Hepatocyte (in vitro differentiated cells): Measurements from ENCODE around the gene AHCTF1. TPM values are rescaled to one million over a fixed set of nuclear protein-coding genes. Genes with fewer than 3 reads are reported as not detected.
"Not testable (repeated sequence)": the region's sequence is repeated elsewhere in the genome, so short reads cannot be mapped to it uniquely, and the experiment has no call there.

Experiments used
- DNase-seq: peaks from one replicate; pipeline ENCODE4 v3.0.0-alpha.2; 2016; ENCODE audit warnings: low spot score
- H2AFZ ChIP-seq: fragments of 200-600 bp; sonication (generic); 2 replicates; pipeline ENCODE4 v1.6.0; 2016; ENCODE audit warnings: antibody characterized with exemption, mild to moderate bottlenecking
- H3K27ac ChIP-seq: fragments of 200-600 bp; sonication (generic); 2 replicates; pipeline ENCODE4 v1.5.1; 2016; ENCODE audit warnings: mild to moderate bottlenecking
- H3K27me3 ChIP-seq: fragments of 200-600 bp; sonication (generic); 2 replicates; pipeline ENCODE4 v1.6.1; 2016
- H3K36me3 ChIP-seq: fragments of 200-600 bp; sonication (generic); replicated peaks from 2 replicates; pipeline ENCODE4 v1.5.1; 2016; ENCODE audit warnings: low read depth; ENCODE audit not compliant: insufficient read depth
- H3K4me1 ChIP-seq: fragments of 200-600 bp; sonication (generic); 2 replicates; pipeline ENCODE4 v1.5.1; 2016; ENCODE audit warnings: mild to moderate bottlenecking, moderate library complexity; ENCODE audit not compliant: insufficient read depth
- H3K4me2 ChIP-seq: fragments of 200-600 bp; sonication (generic); 2 replicates; pipeline ENCODE4 v1.6.0; 2016
- H3K4me3 ChIP-seq: fragments of 200-600 bp; sonication (generic); 2 replicates; pipeline ENCODE4 v1.5.1; 2016; ENCODE audit warnings: mild to moderate bottlenecking
- H3K79me2 ChIP-seq: fragments of 200-600 bp; sonication (generic); 2 replicates; pipeline ENCODE4 v1.6.0; 2017; ENCODE audit warnings: mild to moderate bottlenecking
- H3K9me2 ChIP-seq: fragments of 200-600 bp; sonication (generic); replicated peaks from 2 replicates; pipeline ENCODE4 v1.6.0; 2017; ENCODE audit warnings: mild to moderate bottlenecking; ENCODE audit not compliant: insufficient read depth
- H3K9me3 ChIP-seq: fragments of 200-600 bp; sonication (generic); 2 replicates; pipeline ENCODE4 v1.5.1; 2016; ENCODE audit warnings: low read depth, mild to moderate bottlenecking
- H4K20me1 ChIP-seq: fragments of 200-600 bp; sonication (generic); 2 replicates; pipeline ENCODE4 v1.6.0; 2016; ENCODE audit warnings: mild to moderate bottlenecking; ENCODE audit not compliant: insufficient read depth, poor library complexity, severe bottlenecking
- CTCF ChIP-seq: fragments of 200-600 bp; sonication (generic); IDR thresholded peaks from 2 replicates; pipeline ENCODE4 v1.5.1; 2016; ENCODE audit warnings: antibody characterized with exemption, mild to moderate bottlenecking; ENCODE audit not compliant: poor library complexity
- EZH2 ChIP-seq: fragments of 200-600 bp; sonication (generic); IDR thresholded peaks from 2 replicates; pipeline ENCODE4 v1.6.1; 2016; ENCODE audit warnings: antibody characterized with exemption, mild to moderate bottlenecking, borderline replicate concordance
- EZH2phosphoT487 ChIP-seq: fragments of 200-600 bp; sonication (generic); IDR thresholded peaks from one replicate; pipeline ENCODE4 v1.6.1; 2018; ENCODE audit warnings: antibody characterized with exemption, mild to moderate bottlenecking, low read depth, moderate library complexity; ENCODE audit not compliant: unreplicated experiment, severe bottlenecking
- WGBS: methylation state at CpG from one replicate; pipeline ENCODE4 v1.1.6; 2016; ENCODE audit warnings: low lambda C conversion rate; ENCODE audit errors: missing lambda C conversion rate; 5-methylcytosine and 5-hydroxymethylcytosine counted together
- polyA plus RNA-seq: library from polyadenylated mRNA; unstranded; fragments of >200 nt; fragmentation: Nextera tagmentation; extraction: Ambion mirVana; gene quantifications from 2 replicates; pipeline ENCODE4 v1.2.1, GENCODE V29; 2016
- total RNA-seq: library from RNA; depleted of rRNA; stranded (reverse); fragments of >200 nt; gene quantifications from 2 replicates; pipeline ENCODE4 v1.2.3, GENCODE V29; 2014

The AHCTF1 gene
- total and polyA plus RNA-seq, 2 experiments from 2014 or later = 9.7 to 36.4 TPM

DNA sequence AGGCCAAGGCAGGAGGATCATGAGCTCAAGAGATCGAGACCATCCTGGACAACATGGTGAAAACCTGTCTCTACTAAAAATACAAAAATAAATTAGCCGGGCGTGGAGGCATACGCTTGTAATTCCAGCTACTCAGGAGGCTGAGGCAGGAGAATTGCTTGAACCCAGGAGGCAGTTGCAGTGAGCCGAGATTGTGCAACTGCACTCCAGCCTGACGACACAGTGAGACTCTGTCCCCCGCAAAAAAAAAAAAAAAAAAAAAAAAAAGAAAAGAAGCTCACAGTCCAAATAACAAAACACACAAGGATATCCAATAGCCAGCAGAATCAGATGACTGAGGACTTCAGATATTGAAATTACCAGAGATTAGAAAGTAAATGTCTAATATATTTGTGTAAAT, 11.8 kb downstream of the AHCTF1 start:
- Histone ChIP-seq H3K79me2 (peaks cover 95% of the 10 kb centered on the region), H3K4me3 (no peak overlapping the region), H3K27me3 (no peaks in the 10 kb centered on the region), H3K4me2 (no peak overlapping the region), H4K20me1 (peaks cover 57% of the 10 kb centered on the region), H3K4me1 (no peaks in the 10 kb centered on the region), H3K27ac (no peak overlapping the region), H3K9me3 (no peaks in the 10 kb centered on the region), H2AFZ (no peak overlapping the region), H3K36me3 (no peaks in the 10 kb centered on the region), H3K9me2 (no peaks in the 10 kb centered on the region)
- no peak for DNase-seq
- WGBS = 88% methylated on average over 7 of the region's 7 CpGs
- TF ChIP-seq EZH2 = no peak
- no peak for TF ChIP-seq CTCF

GRCh38 chr1:246916026-246916923, 15.5 kb downstream of the AHCTF1 start:
- H3K4me1 ChIP-seq, H3K4me2 ChIP-seq, H3K9me3 ChIP-seq, H3K9me2 ChIP-seq, H2AFZ ChIP-seq, DNase-seq, H3K27me3 ChIP-seq, H3K36me3 ChIP-seq, H3K4me3 ChIP-seq: not testable (repeated sequence)
- 80% methylated on average over 7 of the region's 7 CpGs for WGBS
- peaks cover 32% of the 10 kb centered on the region for H4K20me1 ChIP-seq
- peaks cover 73% of the 10 kb centered on the region for H3K79me2 ChIP-seq
- H3K27ac ChIP-seq = peak overlapping the region; percentile 72

DNA sequence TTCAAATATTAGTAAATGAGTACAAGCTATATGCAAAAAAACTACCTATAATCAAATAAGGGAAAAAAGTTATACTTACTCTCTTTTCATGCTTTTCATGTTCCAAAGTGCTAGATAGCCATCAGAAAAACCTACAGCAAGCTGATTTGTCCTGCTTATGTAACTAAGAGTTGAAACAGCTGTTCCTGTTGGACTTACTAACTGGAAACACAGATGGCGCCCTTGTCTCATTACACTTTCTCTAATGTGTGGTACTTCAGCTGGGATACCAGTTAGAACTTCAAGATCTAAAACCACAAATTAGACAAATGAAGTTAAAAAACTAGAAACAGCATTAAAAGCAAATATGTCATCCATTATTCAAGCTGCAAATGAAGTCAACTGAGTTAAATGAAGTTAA, 24.3 kb downstream of the AHCTF1 start:
- TF ChIP-seq EZH2 (no peak), CTCF (peak; percentile 54)
- H3K4me3 ChIP-seq = no peak overlapping the region
- peaks cover 12% of the 10 kb centered on the region for H3K79me2 ChIP-seq
- no peaks in the 10 kb centered on the region for H3K27me3 ChIP-seq
- H3K4me2 ChIP-seq = no peak overlapping the region
- no peak overlapping the region for H3K27ac ChIP-seq
- H3K36me3 ChIP-seq = no peaks in the 10 kb centered on the region
- H3K9me2 ChIP-seq = no peaks in the 10 kb centered on the region
- no peaks in the 10 kb centered on the region for H3K9me3 ChIP-seq
- peaks cover 5% of the 10 kb centered on the region for H4K20me1 ChIP-seq
- no peak overlapping the region for H2AFZ ChIP-seq
- H3K4me1 ChIP-seq = no peaks in the 10 kb centered on the region
- peak; percentile 63 for DNase-seq
- WGBS = 86% methylated on average over 1 of the region's 1 CpG

- Histone ChIP-seq H3K4me3 (no peak overlapping the region), H3K27ac (no peak overlapping the region), H3K79me2 (peaks cover 12% of the 10 kb centered on the region), H2AFZ (no peak overlapping the region), H3K36me3 (no peaks in the 10 kb centered on the region), H3K9me2 (no peaks in the 10 kb centered on the region), H3K4me2 (no peak overlapping the region), H3K9me3 (no peaks in the 10 kb centered on the region), H3K4me1 (no peaks in the 10 kb centered on the region), H4K20me1 (peaks cover 5% of the 10 kb centered on the region), H3K27me3 (no peaks in the 10 kb centered on the region)
- TF ChIP-seq EZH2 = no peak
- no peak for TF ChIP-seq EZH2phosphoT487
- TF ChIP-seq CTCF = no peak
- DNase-seq = no peak
- WGBS = 65% methylated on average over 1 of the region's 1 CpG
Measured at GRCh38 chr1:246906833-246907232, 24.9 kb downstream of the AHCTF1 start.
